ENCODE results near the gene TCF20.

Gene TCF20

GRCh38 chr22:42261296-42261695 is 9.2 kb downstream of the TCF20 start:
- H3K9ac ChIP-seq = no peak overlapping the region
- H2AFZ ChIP-seq (ENCODE audit: low read depth) = no peak overlapping the region
- no peak for TF ChIP-seq CTCF (conservative IDR thresholded peaks at IDR 0.05; ENCODE audit: low read depth, low read length)
- H3K27me3 ChIP-seq (ENCODE audit: insufficient read depth, low read depth) = no peaks in the 10 kb centered on the region
- peaks cover 33% of the 10 kb centered on the region for H4K20me1 ChIP-seq (ENCODE audit: insufficient read depth)
- H3K27ac ChIP-seq = no peak overlapping the region
- peaks cover 95% of the 10 kb centered on the region for H3K79me2 ChIP-seq (ENCODE audit: insufficient read depth, low read depth)
- H3K36me3 ChIP-seq (ENCODE audit: insufficient read depth) = no peaks in the 10 kb centered on the region
- peaks cover 14% of the 10 kb centered on the region for H3K4me1 ChIP-seq (ENCODE audit: low read depth, poor library complexity, severe bottlenecking)
- no peak overlapping the region for H3K4me3 ChIP-seq (IDR thresholded peaks at IDR 0.05; ENCODE audit: insufficient read depth, low read depth, low read length)
- H3K4me2 ChIP-seq = no peak overlapping the region

- Histone ChIP-seq H3K4me1 (ENCODE audit: low read depth, poor library complexity, severe bottlenecking) (peaks cover 7% of the 10 kb centered on the region), H3K27ac (no peak overlapping the region), H4K20me1 (ENCODE audit: insufficient read depth) (peaks cover 24% of the 10 kb centered on the region), H2AFZ (ENCODE audit: low read depth) (no peak overlapping the region), H3K27me3 (ENCODE audit: insufficient read depth, low read depth) (no peaks in the 10 kb centered on the region), H3K79me2 (ENCODE audit: insufficient read depth, low read depth) (peaks cover 95% of the 10 kb centered on the region), H3K9ac (no peak overlapping the region), H3K36me3 (ENCODE audit: insufficient read depth) (no peaks in the 10 kb centered on the region), H3K4me3 (IDR thresholded peaks at IDR 0.05; ENCODE audit: insufficient read depth, low read depth, low read length) (no peak overlapping the region), H3K4me2 (no peak overlapping the region)
- TF ChIP-seq CTCF (conservative IDR thresholded peaks at IDR 0.05; ENCODE audit: low read depth, low read length) = no peak
Observed at GRCh38 chr22:42258126-42258525, 12.3 kb downstream of the TCF20 start.

- Histone ChIP-seq H2AFZ (ENCODE audit: low read depth) (no peak overlapping the region), H3K27me3 (ENCODE audit: insufficient read depth, low read depth) (no peaks in the 10 kb centered on the region), H3K9ac (no peak overlapping the region), H3K79me2 (ENCODE audit: insufficient read depth, low read depth) (peaks cover 92% of the 10 kb centered on the region), H3K4me3 (IDR thresholded peaks at IDR 0.05; ENCODE audit: insufficient read depth, low read depth, low read length) (no peak overlapping the region), H3K27ac (no peak overlapping the region), H3K4me2 (no peak overlapping the region), H3K36me3 (ENCODE audit: insufficient read depth) (no peaks in the 10 kb centered on the region), H4K20me1 (ENCODE audit: insufficient read depth) (peaks cover 27% of the 10 kb centered on the region), H3K4me1 (ENCODE audit: low read depth, poor library complexity, severe bottlenecking) (peaks cover 7% of the 10 kb centered on the region)
- TF ChIP-seq CTCF (conservative IDR thresholded peaks at IDR 0.05; ENCODE audit: low read depth, low read length) = no peak
Observed at GRCh38 chr22:42257386-42257785, 13.1 kb downstream of the TCF20 start.

- Histone ChIP-seq H3K27me3 (ENCODE audit: insufficient read depth, low read depth) (no peaks in the 10 kb centered on the region), H3K4me3 (IDR thresholded peaks at IDR 0.05; ENCODE audit: insufficient read depth, low read depth, low read length) (no peak overlapping the region), H3K4me1 (ENCODE audit: low read depth, poor library complexity, severe bottlenecking) (peaks cover 7% of the 10 kb centered on the region), H3K9ac (no peak overlapping the region), H2AFZ (ENCODE audit: low read depth) (no peak overlapping the region), H3K79me2 (ENCODE audit: insufficient read depth, low read depth) (peaks cover 92% of the 10 kb centered on the region), H3K27ac (no peak overlapping the region), H3K4me2 (no peak overlapping the region), H3K36me3 (ENCODE audit: insufficient read depth) (no peaks in the 10 kb centered on the region), H4K20me1 (ENCODE audit: insufficient read depth) (peaks cover 27% of the 10 kb centered on the region)
- no peak for TF ChIP-seq CTCF (conservative IDR thresholded peaks at IDR 0.05; ENCODE audit: low read depth, low read length)
Observed at GRCh38 chr22:42256930-42257329, 13.5 kb downstream of the TCF20 start.

Data from KMS-11 (cell line).